Limb (tissue), 2 donors: ENCODE data around the gene FCAMR.

Experiments used
- DNase-seq, 2 donors: peaks; one replicate each; pipeline ENCODE4 v3.0.0-alpha.2; 2016; ENCODE audit errors: extremely low spot score in 2 of 2

FCAMR gene

DNA sequence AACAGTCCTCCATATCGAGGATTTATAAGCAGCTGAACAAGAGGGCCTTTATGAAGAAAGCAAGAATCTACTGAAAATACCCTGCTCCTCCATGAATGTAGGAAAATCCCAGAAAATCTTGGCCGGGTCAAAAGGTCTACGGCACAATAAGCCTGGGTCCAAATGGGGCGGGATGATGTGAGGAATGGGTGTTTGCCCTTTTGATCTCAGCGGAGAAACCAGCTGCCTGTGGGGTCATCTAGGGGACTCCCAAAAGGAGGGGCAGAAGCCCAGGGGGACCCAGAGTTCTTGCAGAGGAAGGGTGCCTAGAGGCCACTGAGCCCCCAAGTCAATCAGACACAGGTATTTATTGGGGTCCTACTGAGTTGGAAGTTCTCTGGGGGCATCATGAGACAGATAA is 12.6 kb downstream of the FCAMR start:
- no peak for DNase-seq

DNA sequence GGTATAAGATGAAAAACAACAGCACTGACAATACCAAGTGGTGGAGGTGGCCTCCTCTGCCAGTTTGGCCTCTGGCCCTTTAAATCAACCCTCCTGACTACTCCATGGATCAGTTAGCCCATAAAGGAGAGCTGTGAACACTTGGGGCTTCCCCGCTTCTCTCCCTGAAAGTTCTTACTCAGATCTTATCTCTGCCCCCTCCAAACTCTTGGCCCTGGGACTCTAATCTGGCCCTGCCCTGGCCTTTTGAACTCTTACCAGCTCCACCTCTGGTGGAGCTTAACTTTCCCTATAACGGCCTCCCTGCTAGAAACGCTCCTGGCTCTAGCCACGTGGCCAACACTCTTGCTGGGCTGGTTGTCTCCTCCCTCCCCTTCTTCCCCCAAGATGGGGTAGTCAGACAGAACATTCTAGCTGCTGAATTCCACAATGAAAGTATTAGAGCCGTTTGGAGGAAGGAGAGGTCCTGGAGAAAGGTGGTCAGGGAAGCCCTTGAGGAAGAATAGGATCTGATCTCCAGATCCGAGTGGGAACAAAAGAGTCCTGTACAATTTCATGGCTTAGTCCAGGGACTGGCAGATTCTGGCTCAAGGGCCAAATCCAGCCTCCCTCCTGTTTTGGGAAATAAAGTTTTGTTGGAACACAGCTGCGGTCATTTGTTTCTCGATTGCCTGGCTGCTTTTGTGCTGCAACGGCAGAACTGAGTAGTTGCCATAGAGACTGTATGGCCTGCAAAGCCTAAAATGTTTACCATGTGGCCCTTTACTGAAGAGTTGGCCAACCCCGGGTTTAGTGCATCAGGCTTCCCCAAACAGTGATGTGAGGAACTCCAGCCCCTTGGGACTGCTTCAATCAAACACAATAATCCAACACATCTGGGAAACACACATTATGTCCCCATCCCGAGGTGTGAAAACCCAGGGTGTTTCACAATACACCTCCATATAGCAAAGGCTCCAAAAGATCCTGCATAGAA is 14.5 kb downstream of the FCAMR start:
- peak; percentile 36 to 38 for DNase-seq

DNA sequence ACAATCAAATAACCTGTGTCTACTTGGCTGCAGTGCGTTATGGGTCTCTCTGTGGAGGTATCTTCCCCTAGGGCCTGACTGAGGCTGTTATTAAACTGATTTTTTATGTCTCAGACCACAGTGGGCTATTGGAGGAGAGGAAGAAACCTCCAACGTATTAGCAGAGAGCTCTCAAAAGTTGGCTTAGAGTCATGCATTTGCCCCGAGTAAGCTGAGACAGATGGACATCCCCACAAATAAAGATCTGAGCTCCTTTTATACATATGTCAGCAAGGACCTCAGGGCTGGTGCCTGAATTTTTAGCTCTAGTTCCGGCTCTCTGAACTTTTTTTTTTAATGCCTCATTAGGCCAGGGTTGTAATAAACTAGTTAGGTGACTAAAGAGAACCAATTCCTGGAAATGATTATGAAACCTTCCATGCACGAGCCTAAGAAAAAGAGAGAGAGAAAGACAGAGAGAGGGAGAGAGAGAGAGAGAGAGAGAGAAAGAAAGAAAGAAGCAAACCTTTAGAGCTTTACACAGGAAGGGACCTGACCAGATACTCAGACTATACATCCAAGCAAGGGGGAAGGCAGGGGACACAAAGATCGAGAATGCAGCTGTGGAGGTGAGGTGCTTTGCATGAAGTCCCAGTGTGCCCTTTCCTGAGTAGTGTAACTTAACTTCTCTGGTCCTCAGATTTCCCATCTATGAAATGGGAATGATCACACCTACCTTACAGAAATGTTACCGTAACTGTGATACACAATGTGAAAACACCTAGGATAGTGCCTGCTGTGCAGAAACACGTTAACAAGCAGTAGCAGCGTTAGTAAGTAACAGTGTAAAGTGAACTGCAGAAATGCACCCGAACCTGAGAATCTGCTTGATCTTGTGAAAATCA is 15.6 kb downstream of the FCAMR start:
- DNase-seq: no peak

DNA sequence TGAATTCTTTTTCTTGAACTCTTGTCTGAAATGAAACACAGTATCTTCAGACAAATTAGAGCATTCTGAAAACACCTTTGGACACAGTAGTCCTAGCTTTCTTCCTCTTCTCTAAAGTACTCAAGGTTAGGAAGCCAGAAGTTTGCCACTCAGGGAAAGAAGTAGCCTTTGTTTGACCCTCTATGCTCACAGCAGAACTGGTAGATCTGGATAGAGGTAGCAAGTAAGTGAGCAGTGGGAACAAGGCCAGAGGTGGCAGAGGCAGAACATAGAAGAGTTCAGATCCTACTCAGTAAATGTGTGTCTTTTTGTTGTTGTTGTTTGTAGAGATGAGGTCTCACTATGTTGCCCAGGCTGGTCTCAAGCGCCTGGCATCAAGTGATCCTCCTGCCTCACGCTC is 16.6 kb downstream of the FCAMR start:
- DNase-seq: no peak

DNA sequence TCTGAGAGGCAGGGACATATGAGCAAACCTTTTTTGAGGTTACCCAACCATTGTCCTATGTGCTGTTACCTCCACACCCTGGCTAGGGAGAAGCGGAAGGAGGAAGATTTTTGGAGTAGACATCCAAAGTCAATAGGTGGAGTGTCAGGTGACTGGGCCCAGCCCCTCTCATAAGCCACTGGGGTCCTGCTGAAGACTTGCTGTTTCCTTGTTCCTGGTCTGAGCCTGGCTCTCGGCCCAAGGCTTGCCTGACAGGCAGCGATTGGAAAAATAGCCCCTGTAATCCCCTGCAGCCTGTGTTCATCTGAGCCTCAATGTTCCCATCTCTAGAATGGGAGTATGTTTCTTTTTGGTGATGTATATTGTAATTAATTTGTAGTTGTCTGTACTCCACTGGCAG is 17.1 kb downstream of the FCAMR start:
- no peak for DNase-seq

DNA sequence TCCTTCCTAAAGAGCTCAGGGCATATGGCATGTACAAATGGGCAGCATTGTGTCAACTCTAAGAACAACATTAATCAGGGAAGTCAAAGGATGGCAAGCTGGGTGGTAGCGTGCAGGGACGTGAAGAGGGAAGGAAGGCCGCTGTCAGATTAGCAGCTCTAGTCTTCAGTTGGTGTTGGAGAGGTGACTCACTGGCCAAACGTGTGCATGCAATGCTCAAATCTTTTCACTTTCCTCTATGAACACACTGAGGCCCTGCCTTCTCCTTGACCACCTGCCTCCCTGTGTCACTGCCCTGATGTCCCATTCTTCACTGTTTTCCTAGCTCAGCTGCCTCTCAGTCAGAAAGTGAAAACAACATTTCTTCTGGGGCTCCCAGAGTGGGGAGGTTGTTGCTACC is 18.1 kb downstream of the FCAMR start:
- no peak for DNase-seq

DNA sequence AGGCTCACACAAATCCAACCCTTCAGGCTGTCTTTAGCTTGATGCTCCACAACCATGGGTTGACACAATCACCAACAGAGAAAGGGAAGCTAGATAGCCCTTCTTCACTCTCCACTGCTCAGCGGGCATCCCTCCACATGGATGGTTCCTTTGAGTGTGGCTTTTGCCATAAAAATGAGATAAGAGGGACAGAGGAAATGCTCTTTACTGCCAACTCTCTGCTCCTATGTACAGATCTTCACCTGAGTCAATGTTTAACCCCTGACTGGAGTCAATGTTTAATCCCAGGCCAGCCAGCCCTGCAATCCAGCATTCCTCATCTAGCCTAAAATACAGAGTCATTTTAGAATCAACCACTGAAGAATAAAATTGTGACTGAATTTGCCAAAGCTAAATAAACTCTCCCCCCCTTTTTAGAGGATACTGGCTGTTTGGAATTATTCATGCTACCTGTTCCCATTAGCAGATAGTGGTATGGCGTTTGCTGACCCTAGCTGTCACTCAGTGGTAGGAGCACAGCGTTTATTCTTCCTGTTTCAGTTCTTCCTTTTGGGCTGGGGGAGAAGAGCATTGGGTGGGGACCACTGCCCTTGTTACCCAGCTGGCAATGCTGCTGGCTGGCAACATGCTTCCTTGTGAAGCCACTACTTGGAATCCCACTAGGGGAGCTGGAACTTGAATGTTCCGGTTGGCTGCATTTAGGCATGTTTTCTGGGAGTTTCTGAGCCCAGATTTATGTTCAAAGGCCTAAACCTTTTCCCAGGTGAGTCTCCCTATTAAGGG is 18.8 kb downstream of the FCAMR start:
- no peak for DNase-seq

DNA sequence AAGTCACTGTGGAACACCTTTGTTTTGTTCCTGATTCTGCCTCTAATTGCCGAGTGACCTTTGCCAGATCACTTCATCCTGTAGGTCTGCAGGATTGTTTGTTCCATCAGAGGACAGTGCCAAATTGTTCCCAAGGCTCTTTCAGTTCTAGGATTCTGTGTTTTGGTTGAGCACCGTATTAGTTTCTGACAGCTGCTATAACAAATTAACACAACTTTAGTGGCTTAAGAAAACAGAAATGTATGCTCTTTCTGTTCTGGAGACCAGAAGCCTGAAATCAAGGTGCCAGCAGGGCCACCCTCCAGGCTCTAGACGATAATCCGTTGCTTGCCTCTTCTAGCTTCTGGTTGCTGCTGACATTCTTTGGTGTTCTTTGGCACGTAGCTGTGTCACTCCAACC is 20.6 kb downstream of the FCAMR start:
- DNase-seq: no peak

DNA sequence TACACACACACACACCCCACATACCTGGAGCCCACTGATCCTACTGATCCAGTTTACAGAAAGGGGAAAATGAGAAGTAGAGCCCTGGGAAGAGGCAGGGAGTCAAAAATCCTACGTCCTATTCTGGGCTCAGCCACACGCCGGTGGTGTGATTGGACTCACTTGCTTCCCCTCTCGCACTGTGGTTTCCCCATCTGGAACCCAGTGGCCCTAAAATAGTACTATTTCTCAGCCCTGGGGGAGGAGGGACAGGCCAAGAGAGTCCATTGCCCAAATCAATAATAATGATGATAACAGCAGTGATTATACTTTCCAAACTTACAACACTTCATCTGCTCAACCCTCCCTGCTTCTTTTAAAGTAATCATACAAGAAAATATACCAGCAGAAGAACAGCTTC is 21.1 kb downstream of the FCAMR start:
- DNase-seq: no peak

DNA sequence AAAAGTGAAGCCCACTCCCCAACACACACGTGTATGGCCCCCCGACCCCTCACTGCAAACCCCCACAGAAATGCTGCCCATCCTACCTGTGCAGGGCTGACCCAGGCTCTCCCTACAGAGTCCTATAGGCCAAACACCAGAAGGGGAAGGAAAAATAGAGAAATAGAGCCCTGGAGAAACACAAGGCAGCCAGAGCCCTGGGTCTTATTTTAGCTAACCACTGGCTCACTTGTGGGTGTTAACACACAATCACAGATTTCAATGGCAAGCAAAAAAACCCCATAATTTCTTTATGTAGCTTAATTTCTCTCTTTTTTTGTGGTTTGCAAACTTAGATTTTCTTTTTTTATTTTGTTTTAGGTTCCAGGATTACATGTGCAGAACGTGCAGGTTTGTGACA is 23.0 kb downstream of the FCAMR start:
- DNase-seq: no peak

DNA sequence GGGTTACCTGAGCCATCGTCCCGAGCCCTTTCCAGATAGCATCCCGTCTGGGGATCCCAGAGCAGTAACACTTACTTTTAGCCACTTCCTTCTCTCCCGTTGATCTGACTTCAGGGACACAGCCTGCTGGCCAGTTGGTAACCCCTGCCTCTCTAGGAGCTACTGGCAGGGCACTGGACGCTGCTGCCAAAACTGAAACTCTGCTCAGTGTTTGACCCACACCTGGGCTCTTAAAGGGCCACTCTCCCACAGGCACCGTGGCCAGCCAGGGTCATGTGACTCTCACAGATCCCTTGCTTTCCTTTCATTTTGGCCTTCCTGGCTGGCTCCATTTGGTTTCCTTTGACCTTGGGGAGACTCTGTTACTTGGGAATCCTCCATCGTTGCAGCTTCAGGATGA is 24.0 kb downstream of the FCAMR start, which contains the start of gene PIGR:
TSS of gene PIGR (minus strand) at position 206 of the 400 bp plus-strand sequence. CDS start 5,935 bp downstream, outside the sequence.
- DNase-seq: no peak

DNA sequence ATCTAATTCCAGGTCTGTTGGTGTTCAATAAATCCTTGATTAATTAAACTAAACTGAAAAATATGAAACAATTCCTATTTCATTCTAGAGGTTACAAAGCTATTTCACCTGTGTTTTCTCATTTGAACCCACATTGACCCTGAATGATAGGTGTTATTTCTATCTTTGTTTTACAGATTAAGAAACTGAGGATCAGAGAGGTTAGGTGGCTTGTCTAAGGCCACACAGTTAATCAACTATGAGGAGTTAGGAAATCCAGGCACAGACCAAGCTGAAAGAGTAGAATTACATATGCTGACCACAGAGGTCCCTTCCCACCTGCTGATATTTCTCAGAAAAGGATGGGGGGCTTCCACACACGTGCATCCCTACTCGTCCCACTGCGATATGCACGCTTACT is 24.5 kb downstream of the FCAMR start:
- no peak for DNase-seq

DNA sequence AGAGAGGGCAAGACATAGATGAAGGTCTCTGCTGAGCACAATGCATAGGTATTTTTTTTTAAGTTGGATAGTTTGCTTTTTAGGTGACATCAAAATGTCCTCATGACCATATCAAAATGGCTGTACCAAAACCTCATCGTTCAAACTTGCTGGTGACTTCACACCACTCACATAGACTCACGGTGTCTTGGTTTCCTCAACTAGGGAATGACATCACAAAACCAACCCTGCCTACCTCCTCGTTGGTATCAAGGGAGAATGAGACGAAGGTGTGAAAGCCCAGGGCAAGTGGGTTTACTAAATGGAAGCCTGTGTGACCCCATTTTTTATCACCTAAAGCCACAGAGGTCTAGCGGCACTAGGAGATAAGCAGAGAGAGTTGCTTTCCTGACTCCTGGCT is 25.6 kb downstream of the FCAMR start:
- no peak for DNase-seq

DNA sequence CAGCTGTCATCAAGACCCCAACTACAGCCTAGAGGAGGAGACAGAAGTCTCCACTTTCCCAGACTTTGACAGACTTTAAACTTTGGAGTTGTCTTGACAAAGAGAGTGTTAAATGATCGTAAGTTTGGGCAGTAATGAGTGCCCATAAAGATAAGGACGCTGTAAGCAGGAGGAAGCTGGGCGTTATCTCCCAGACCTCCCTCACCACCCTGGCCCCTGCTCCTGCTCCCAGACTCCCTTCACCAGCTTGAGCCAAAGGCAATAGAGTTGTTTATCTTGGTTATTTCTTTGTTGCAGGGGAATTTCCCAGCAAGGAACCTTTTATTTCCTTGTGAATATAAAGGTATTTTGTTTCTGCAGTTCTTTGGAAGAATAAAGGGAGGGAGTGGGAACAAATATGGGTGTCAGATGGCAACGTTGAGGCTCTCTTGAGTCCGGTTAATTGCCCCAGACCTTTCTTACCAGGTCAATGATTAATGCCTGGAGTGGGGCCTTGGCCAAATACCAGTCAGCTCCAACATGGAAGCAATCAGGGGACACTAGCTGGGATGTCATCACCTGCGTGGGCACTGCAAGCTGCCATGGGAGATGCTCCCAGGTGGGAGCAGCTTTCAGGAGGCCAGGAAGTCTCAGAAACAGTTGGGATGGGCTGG is 28.4 kb downstream of the FCAMR start:
- DNase-seq: no peak

DNA sequence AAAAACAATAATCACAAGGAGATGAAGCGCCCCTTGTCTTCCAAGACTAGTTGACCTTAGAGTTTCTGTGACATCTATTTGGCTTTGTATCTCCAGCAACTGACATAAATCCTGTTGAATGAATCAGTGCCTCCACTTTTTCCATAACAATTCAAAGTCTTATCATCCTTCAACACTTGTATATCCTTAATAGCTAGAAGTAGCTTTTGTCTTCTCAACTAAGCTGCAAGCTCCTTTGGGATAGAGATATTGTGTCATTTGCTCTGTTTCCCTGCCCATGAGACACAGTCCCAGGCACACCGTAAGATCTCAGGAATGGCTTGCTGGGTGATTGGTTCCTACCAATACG is 29.7 kb downstream of the FCAMR start:
- DNase-seq: no peak

DNA sequence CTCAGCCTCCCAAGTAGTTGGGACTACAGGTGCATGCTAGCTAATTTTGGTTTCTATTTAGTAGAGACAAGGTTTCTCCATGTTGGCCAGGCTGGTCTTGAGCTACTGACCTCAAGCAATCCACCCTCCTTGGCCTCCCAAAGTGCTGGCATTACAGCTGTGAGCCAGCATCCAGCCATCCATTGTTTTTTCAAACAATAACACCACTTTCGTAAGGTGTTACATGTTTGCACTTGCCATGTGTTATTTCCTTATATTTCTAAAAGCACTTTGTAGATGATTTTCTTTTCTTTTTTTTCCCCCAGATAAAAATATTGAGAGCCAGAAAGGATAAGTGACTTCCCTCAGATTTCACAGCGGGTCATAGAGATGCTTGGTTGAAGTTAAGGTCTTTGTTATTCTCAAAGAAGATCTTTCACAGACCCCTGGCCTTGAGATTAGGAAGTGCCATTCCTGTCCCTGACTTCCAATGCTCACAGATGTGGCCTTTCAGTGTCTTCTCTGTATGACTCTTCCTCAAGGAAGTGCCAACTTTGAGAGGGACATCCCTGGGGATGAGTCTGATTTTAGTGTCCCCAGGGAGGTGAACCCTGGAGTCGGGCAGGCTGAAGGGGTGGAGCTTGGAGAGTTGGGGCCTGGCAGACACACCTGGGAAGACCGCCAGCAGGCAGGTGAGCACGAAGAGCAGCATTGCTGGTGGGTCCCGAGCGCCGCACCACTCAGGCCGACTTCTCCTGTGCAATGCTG is 30.2 kb downstream of the FCAMR start:
- DNase-seq: no peak

DNA sequence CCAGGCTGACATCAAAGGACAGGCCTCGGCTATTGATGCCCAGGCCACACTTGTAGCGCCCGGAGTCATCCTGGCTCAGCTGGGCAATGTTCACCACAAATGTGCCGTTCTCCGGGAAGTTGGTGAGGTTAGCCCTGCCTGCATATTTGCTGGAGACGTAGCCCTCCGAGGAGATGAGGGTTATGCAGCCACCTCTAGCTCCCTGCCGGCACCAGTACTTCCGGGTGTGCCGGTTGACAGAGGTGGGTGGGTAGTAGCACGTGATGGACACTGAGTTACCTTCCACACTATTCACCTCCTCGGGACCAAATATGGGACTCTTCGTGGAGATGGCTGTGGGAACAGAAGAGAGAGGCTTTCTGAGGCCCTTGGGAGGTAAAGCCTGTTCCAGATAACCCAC is 31.1 kb downstream of the FCAMR start:
- no peak for DNase-seq

DNA sequence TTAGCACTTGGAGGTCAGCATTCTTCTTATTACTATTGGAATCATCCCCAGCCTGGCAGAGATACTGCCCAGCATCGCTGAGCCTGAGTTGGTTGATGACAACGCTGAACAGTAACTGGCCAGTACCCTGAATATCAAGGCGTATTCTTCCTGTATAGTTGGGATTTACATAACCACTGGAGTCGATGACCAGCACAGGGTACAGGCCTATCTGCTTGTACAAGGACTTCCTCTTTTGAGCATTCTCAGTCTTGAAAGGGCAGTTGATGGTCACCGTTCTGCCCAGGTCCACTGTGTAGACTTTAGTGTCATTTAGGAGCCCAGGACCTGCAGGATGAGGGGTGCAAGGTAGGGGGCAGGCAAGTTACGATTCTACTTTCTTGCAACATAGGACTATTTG is 32.8 kb downstream of the FCAMR start:
- no peak for DNase-seq

DNA sequence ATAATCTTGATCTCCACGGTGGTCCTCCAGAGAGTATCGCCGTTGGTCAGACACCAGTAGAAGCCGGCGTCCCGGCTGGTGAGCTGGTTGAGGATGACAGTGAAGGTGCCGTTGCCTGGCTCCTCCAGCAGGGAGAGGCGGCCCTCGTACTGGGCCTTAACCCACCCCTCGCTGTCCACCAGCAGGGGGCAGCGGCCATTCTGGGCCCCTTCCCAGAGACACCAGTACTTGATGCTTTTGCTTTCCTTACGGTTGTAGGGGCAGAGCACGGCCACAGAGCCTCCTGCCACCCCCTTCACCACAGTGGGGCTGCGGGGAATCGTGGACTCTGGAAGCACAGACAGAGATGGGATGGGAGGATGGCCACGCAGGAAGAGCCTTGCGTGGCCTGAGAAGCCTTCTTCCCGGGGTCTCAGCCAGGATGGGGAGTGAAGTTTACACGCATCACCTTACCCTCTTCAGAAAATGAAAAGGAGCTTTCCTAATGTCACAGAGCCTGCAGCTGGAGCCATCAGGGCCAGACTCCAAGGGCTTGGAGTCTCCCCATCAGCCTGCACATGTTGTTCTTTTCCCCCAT is 34.7 kb downstream of the FCAMR start:
- no peak for DNase-seq

DNA sequence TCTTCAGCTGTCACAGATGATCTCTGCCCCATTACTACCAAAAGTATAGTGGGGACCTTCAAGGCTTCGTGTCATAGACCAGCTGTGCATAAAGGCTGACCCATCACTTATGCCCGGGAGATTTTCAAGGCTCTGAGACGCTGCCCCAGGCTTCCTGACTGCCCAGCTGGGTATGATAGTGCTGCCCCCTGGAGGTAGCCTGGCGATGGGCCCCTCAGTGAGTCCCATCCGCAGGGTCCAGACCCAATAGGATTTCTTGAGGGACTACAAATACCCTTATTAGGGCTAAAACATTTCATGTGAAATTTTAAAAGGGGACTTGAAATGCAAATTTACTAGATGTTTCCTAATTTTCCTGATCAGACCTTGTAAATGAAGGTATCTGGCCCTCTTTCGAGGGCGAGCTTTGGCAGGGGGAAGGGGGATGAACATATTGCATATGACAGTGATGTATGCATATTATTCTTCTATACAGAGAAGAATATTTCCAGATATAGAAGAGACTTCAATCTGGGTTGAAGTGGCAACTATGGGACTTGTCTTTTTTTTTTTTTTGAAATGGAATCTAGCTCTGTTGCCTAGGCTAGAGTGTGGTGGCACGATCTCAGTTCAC is 36.8 kb downstream of the FCAMR start:
- no peak for DNase-seq
